H9 (cell line): ENCODE measurements around the gene KLHL3. TPM values are rescaled to one million over a fixed set of nuclear protein-coding genes. Genes with fewer than 3 reads are reported as not detected.

ENCODE experiments used
- DNase-seq: peaks from one replicate; pipeline ENCODE4 v3.0.0-alpha.2; 2017
- H2AFZ ChIP-seq: one replicate; pipeline ENCODE4 v1.6.1; 2013; ENCODE audit warnings: mild to moderate bottlenecking, low read length, control low read depth, moderate library complexity
- H2AK5ac ChIP-seq: 2 replicates; pipeline ENCODE4 v1.6.1; 2013; ENCODE audit warnings: low read length, control low read depth, mixed read lengths; ENCODE audit not compliant: insufficient read length
- H2BK120ac ChIP-seq: one replicate; pipeline ENCODE4 v1.6.1; 2013; ENCODE audit warnings: low read depth, mild to moderate bottlenecking, low read length, control low read depth, inconsistent platforms; ENCODE audit not compliant: poor library complexity, severe bottlenecking
- H2BK12ac ChIP-seq: 2 replicates; pipeline ENCODE4 v1.6.1; 2013; ENCODE audit warnings: low read length, control low read depth, mixed read lengths, low read depth; ENCODE audit not compliant: insufficient read length
- H2BK15ac ChIP-seq: 2 replicates; pipeline ENCODE4 v1.6.1; 2013; ENCODE audit warnings: low read depth, low read length, control low read depth
- H2BK20ac ChIP-seq: one replicate; pipeline ENCODE4 v1.6.1; 2013; ENCODE audit warnings: low read depth, mild to moderate bottlenecking, low read length, control low read depth, inconsistent platforms; ENCODE audit not compliant: poor library complexity, severe bottlenecking
- H2BK5ac ChIP-seq: 2 replicates; pipeline ENCODE4 v1.6.1; 2013; ENCODE audit warnings: low read length, control low read depth, mixed read lengths; ENCODE audit not compliant: insufficient read length
- H3K14ac ChIP-seq: 2 replicates; pipeline ENCODE4 v1.6.1; 2013; ENCODE audit warnings: low read length, control low read depth; ENCODE audit not compliant: insufficient read depth
- H3K18ac ChIP-seq: 2 replicates; pipeline ENCODE4 v1.6.1; 2013; ENCODE audit warnings: low read depth, mild to moderate bottlenecking, mixed read lengths, low read length, control low read depth; ENCODE audit not compliant: insufficient read length
- H3K23ac ChIP-seq: 2 replicates; pipeline ENCODE4 v1.6.1; 2013; ENCODE audit warnings: low read length, control low read depth, mixed read lengths, low read depth; ENCODE audit not compliant: insufficient read length
- H3K23me2 ChIP-seq: 2 replicates; pipeline ENCODE4 v1.6.1; 2013; ENCODE audit warnings: low read depth, mild to moderate bottlenecking, mixed read lengths, low read length, control low read depth; ENCODE audit not compliant: insufficient read length, poor library complexity, severe bottlenecking
- H3K27ac ChIP-seq: 2 replicates; pipeline ENCODE4 v1.5.1; 2013; ENCODE audit warnings: low read length, control low read depth, mixed read lengths, low read depth; ENCODE audit not compliant: insufficient read length
- H3K27me3 ChIP-seq: 2 replicates; pipeline ENCODE4 v1.6.1; 2013; ENCODE audit warnings: low read length, control low read depth, inconsistent platforms; ENCODE audit not compliant: insufficient read depth
- H3K4ac ChIP-seq: 2 replicates; pipeline ENCODE4 v1.6.1; 2013; ENCODE audit warnings: low read depth, mild to moderate bottlenecking, control low read depth, inconsistent platforms, low read length, moderate library complexity
- H3K4me1 ChIP-seq: 2 replicates; pipeline ENCODE4 v1.6.1; 2013; ENCODE audit warnings: low read length, control low read depth, inconsistent platforms; ENCODE audit not compliant: insufficient read depth
- H3K4me2 ChIP-seq: 2 replicates; pipeline ENCODE4 v1.6.1; 2013; ENCODE audit warnings: low read length, control low read depth, mixed read lengths; ENCODE audit not compliant: insufficient read length, insufficient read depth
- H3K56ac ChIP-seq: 2 replicates; pipeline ENCODE4 v1.6.1; 2013; ENCODE audit warnings: low read depth, mild to moderate bottlenecking, mixed read lengths, low read length, control low read depth; ENCODE audit not compliant: insufficient read length
- H3K79me1 ChIP-seq: 2 replicates; pipeline ENCODE4 v1.6.1; 2013; ENCODE audit warnings: low read depth, mild to moderate bottlenecking, moderate library complexity, low read length, control low read depth, inconsistent platforms; ENCODE audit not compliant: insufficient read depth, poor library complexity, severe bottlenecking
- H3K79me2 ChIP-seq: 2 replicates; pipeline ENCODE4 v1.6.1; 2013; ENCODE audit warnings: low read length, control low read depth, inconsistent platforms; ENCODE audit not compliant: insufficient read depth
- H3K9ac ChIP-seq: 2 replicates; pipeline ENCODE4 v1.6.1; 2013; ENCODE audit warnings: low read length, control low read depth, mixed read lengths; ENCODE audit not compliant: insufficient read length; ENCODE audit errors: extremely low read depth
- H3K9me3 ChIP-seq: one replicate; pipeline ENCODE4 v1.6.1; 2013; ENCODE audit warnings: low read depth, low read length, inconsistent platforms; ENCODE audit not compliant: control insufficient read depth
- H3T11ph ChIP-seq: one replicate; pipeline ENCODE4 v1.6.1; 2013; ENCODE audit warnings: mild to moderate bottlenecking, low read length, control low read depth, inconsistent platforms
- H4K20me1 ChIP-seq: one replicate; pipeline ENCODE4 v1.6.1; 2013; ENCODE audit not compliant: control insufficient read depth, insufficient read length, insufficient read depth
- H4K5ac ChIP-seq: 2 replicates; pipeline ENCODE4 v1.6.1; 2013; ENCODE audit warnings: low read depth, mild to moderate bottlenecking, mixed read lengths, low read length, control low read depth; ENCODE audit not compliant: insufficient read length
- H4K8ac ChIP-seq: replicated peaks from 2 replicates; pipeline ENCODE4 v1.6.1; 2013; ENCODE audit warnings: low read length, control low read depth, mixed read lengths, low read depth; ENCODE audit not compliant: insufficient read length
- H4K91ac ChIP-seq: 2 replicates; pipeline ENCODE4 v1.6.1; 2013; ENCODE audit warnings: low read depth, mild to moderate bottlenecking, moderate library complexity, mixed read lengths, low read length, control low read depth; ENCODE audit not compliant: insufficient read length
- H3K27ac Mint-ChIP-seq, 3 experiments: 2 replicates in 2 of 3; 3 replicates in 1 of 3; pipeline ENCODE4 v1.8.0; 2020 to 2021; ENCODE audit warnings: mixed read lengths in 3 of 3, mild to moderate bottlenecking in 1 of 3, moderate library complexity in 1 of 3
- H3K27me3 Mint-ChIP-seq: 2 replicates; pipeline ENCODE4 v1.8.0; 2021; ENCODE audit warnings: low read depth, mild to moderate bottlenecking, moderate library complexity, mixed read lengths
- H3K36me3 Mint-ChIP-seq, 3 experiments: 2 replicates in 2 of 3; 3 replicates in 1 of 3; pipeline ENCODE4 v1.8.0; 2020 to 2021; ENCODE audit warnings: low read depth in 3 of 3, mixed read lengths in 3 of 3; ENCODE audit not compliant: insufficient read depth in 1 of 3
- H3K4me1 Mint-ChIP-seq, 2 experiments: 2 replicates each; pipeline ENCODE4 v1.8.0; 2020; ENCODE audit warnings: mixed read lengths in 2 of 2
- H3K4me3 Mint-ChIP-seq, 2 experiments: 2 replicates in 1 of 2; 3 replicates in 1 of 2; pipeline ENCODE4 v1.8.0; 2020 to 2021; ENCODE audit warnings: mild to moderate bottlenecking in 2 of 2, mixed read lengths in 2 of 2, moderate library complexity in 1 of 2
- H3K9me3 Mint-ChIP-seq, 2 experiments: 2 replicates in 1 of 2; 3 replicates in 1 of 2; pipeline ENCODE4 v1.8.0; 2020; ENCODE audit warnings: mild to moderate bottlenecking in 2 of 2, mixed read lengths in 2 of 2, moderate library complexity in 1 of 2
- WGBS: extraction: QIAGEN DNeasy Blood & Tissue Kit; methylation state at CpG from one replicate; pipeline ENCODE4 v1.1.7; 2013; ENCODE audit warnings: missing lambda C conversion rate, low lambda C conversion rate, mixed read lengths; ENCODE audit not compliant: insufficient read length; ENCODE audit errors: extremely low coverage; 5-methylcytosine and 5-hydroxymethylcytosine counted together
- total RNA-seq: library from RNA; stranded (reverse); gene quantifications from 2 replicates; pipeline ENCODE4 v1.2.1, GENCODE V29; 2021
- TF ChIP-seq, protein P1 (sequence below): fragments of 200-600 bp; sonication (generic); conservative IDR thresholded peaks from 3 replicates; pipeline ENCODE4 v1.8.0; 2021; ENCODE audit warnings: antibody characterized with exemption, mild to moderate bottlenecking

KLHL3 gene
- total RNA-seq, 1 experiment from 2014 or later: 12.8 TPM

- Mint-ChIP-seq H3K36me3 (no peaks in the 10 kb centered on the region), H3K4me1 (peaks cover under 1 to 2% of the 10 kb centered on the region in 2 experiments; a peak in 3 of 4 replicates), H3K27ac (no peak overlapping the region), H3K4me3 (no peak overlapping the region), H3K27me3 (peaks cover 26% of the 10 kb centered on the region), H3K9me3 (no peaks in the 10 kb centered on the region)
- no peak for DNase-seq
- Histone ChIP-seq H4K5ac (no peak overlapping the region), H3K79me1 (no peaks in the 10 kb centered on the region), H4K20me1 (no peaks in the 10 kb centered on the region), H3K4ac (no peak overlapping the region), H4K91ac (no peak overlapping the region), H3K79me2 (no peaks in the 10 kb centered on the region), H2AK5ac (no peak overlapping the region), H4K8ac (no peak overlapping the region), H3K4me2 (no peak overlapping the region), H3K23me2 (no peaks in the 10 kb centered on the region), H3K9ac (no peak overlapping the region), H2BK5ac (no peak overlapping the region), H3K27me3 (no peaks in the 10 kb centered on the region), H3K9me3 (no peaks in the 10 kb centered on the region), H3K18ac (no peak overlapping the region), H3T11ph (no peak overlapping the region), H3K14ac (no peak overlapping the region), H2AFZ (no peak overlapping the region), H3K23ac (no peak overlapping the region), H2BK12ac (no peak overlapping the region), H2BK120ac (no peak overlapping the region), H2BK15ac (no peak overlapping the region), H3K27ac (no peak overlapping the region), H3K4me1 (no peaks in the 10 kb centered on the region), H3K56ac (no peak overlapping the region), H2BK20ac (no peak overlapping the region)
- TF ChIP-seq, protein P1, sequence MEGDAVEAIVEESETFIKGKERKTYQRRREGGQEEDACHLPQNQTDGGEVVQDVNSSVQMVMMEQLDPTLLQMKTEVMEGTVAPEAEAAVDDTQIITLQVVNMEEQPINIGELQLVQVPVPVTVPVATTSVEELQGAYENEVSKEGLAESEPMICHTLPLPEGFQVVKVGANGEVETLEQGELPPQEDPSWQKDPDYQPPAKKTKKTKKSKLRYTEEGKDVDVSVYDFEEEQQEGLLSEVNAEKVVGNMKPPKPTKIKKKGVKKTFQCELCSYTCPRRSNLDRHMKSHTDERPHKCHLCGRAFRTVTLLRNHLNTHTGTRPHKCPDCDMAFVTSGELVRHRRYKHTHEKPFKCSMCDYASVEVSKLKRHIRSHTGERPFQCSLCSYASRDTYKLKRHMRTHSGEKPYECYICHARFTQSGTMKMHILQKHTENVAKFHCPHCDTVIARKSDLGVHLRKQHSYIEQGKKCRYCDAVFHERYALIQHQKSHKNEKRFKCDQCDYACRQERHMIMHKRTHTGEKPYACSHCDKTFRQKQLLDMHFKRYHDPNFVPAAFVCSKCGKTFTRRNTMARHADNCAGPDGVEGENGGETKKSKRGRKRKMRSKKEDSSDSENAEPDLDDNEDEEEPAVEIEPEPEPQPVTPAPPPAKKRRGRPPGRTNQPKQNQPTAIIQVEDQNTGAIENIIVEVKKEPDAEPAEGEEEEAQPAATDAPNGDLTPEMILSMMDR: no peak
- WGBS: no CpG with 5 or more reads among the region's 6 CpGs
These were observed 136.4 kb downstream of the KLHL3 start for GRCh38 chr5:137599457-137599856.
